Measurements from ENCODE around the gene PRKCA. TPM values are rescaled to one million over a fixed set of nuclear protein-coding genes. Genes with fewer than 3 reads are reported as not detected.

Gene PRKCA
- total and polyA plus RNA-seq, 2 donors (not counting 3 experiments of a cell fraction or from before 2014, with no cell fraction given): 7.5 to 34.2 TPM

- ChIA-PET CTCF (interaction anchor here (1.0 to 1.3 kb wide), 2 partner anchors 20 to 45 kb away, joined by 3 to 4 read pairs; no protein-coding TSS in a partner anchor), POLR2A (no interaction called here)
- BruUV-seq (replicated peaks): no TSS peak
- Histone ChIP-seq H3K79me2 (ENCODE audit: control insufficient read depth, insufficient read depth, low read length) (no peaks in the 10 kb centered on the region), H3K4me2 (ENCODE audit: insufficient read depth, low read length) (no peak overlapping the region), H3K4me1 (ENCODE audit: control insufficient read depth, extremely low read depth, insufficient read depth, low read length) (no peaks in the 10 kb centered on the region), H4K20me1 (replicated peaks; ENCODE audit: control insufficient read depth, extremely low read depth, insufficient read depth, low read length) (no peaks in the 10 kb centered on the region), H3K27ac (ENCODE audit: insufficient read depth, low read depth, low read length) (no peak overlapping the region), H3K27me3 (ENCODE audit: control insufficient read depth in 2 of 2, insufficient read depth in 2 of 2, low read length in 2 of 2) (no peaks in the 10 kb centered on the region), H3K4me3 (replicated peaks in 1 of 3; ENCODE audit: insufficient read depth in 1 of 3, low read depth in 1 of 3, low read length in 3 of 3) (no peak overlapping the region), H3K9me1 (replicated peaks; ENCODE audit: control insufficient read depth, extremely low read depth, insufficient read depth, low read length) (no peaks in the 10 kb centered on the region), H3K36me3 (ENCODE audit: control insufficient read depth in 2 of 2, extremely low read depth in 1 of 2, insufficient read depth in 2 of 2, low read length in 2 of 2) (no peaks in the 10 kb centered on the region), H3K9me3 (replicated peaks; ENCODE audit: control insufficient read depth, insufficient read depth, low read length) (no peaks in the 10 kb centered on the region), H3K9ac (replicated peaks; ENCODE audit: extremely low read depth, insufficient read depth, low read length) (no peak overlapping the region), H2AFZ (ENCODE audit: low read depth, low read length) (no peak overlapping the region)
- dilution Hi-C loops (cut with MboI; ENCODE audit: extremely low pct_ligation_motif_present, low sequenced_read_pairs): no loop called here
- no peak for FAIRE-seq
- DNase-seq (ENCODE audit: low read depth, low spot score): no peak
- intact Hi-C loops (cut with micrococcal nuclease): no loop called here
- TF ChIP-seq POLR2AphosphoS5 (IDR thresholded peaks at IDR 0.05; ENCODE audit: insufficient read depth, low read depth, low read length) (no peak), POLR2A (IDR thresholded peaks at IDR 0.05; ENCODE audit: low read depth, low read length) (no peak), MAX (IDR thresholded peaks at IDR 0.05; ENCODE audit: insufficient read depth, insufficient read length) (no peak), MYC (IDR thresholded peaks at IDR 0.05; ENCODE audit: low read depth, low read length) (no peak), JUN (IDR thresholded peaks at IDR 0.05; ENCODE audit: borderline replicate concordance, insufficient read depth, insufficient read length, low read depth) (no peak), FOS (IDR thresholded peaks at IDR 0.05; ENCODE audit: borderline replicate concordance, insufficient read depth, low read length) (no peak), EZH2 (IDR thresholded peaks at IDR 0.05; ENCODE audit: borderline replicate concordance, low read depth, low read length, severe bottlenecking) (no peak), GATA2 (IDR thresholded peaks at IDR 0.05; ENCODE audit: insufficient read depth, insufficient read length, low read depth, low read length) (no peak)
- TF ChIP-seq, protein P1, sequence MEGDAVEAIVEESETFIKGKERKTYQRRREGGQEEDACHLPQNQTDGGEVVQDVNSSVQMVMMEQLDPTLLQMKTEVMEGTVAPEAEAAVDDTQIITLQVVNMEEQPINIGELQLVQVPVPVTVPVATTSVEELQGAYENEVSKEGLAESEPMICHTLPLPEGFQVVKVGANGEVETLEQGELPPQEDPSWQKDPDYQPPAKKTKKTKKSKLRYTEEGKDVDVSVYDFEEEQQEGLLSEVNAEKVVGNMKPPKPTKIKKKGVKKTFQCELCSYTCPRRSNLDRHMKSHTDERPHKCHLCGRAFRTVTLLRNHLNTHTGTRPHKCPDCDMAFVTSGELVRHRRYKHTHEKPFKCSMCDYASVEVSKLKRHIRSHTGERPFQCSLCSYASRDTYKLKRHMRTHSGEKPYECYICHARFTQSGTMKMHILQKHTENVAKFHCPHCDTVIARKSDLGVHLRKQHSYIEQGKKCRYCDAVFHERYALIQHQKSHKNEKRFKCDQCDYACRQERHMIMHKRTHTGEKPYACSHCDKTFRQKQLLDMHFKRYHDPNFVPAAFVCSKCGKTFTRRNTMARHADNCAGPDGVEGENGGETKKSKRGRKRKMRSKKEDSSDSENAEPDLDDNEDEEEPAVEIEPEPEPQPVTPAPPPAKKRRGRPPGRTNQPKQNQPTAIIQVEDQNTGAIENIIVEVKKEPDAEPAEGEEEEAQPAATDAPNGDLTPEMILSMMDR (IDR thresholded peaks at IDR 0.05; ENCODE audit: extremely low read depth in 1 of 2, insufficient read depth in 1 of 2, low read depth in 1 of 2, low read length in 2 of 2): no peak
These were observed 469.9 kb downstream of the PRKCA start for GRCh38 chr17:66772148-66772812.

All from endothelial cell of umbilical vein (primary cell).